ENCODE measurements around the gene GASK1A.

Gene GASK1A

DNA sequence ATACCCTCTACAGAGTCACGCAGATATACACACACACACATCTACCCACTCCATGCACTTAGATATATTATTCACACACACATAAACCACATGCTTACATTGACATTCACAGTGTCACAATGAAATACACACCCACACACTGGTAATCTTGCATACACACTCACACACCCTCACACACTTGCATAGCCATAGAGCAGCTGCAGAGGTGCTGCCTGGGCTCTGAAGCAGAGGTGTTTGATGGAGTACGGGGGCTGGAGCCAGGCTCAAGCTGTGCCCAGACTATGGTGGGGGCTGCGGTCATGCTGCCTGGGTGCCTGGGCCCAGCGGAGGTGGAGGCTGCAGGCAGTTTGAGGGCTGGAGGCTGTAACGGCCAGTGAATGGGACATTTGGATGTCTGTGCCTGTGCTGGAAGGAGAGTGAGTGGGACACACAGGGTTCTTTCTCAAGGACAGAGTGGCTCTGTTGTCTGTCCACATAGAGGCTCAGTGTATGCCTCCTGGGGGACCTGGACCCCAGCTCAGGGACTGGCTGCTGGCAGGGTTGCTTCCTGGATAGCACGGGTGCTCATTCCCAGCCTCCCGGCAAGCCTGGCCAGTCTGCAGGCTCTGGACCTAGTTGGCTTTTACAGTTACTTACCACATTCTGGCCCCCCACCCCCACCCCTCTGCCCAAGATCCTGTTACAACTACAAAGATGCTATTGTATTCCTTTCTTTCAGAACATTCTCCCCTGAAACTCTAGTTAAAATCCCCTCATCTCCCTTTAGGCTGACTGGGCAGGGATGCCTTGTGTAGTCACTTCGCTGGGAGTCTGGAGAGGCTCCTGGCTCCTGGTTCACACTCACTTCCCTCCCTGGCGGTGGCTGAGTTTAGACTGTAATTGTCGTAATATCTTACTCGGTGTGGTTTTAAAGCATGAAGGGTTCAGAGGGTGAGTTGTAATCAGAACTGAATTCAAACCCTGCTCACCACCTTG lies 12.5 kb downstream of the GASK1A start:
- H3K4me1 ChIP-seq: no peaks in the 10 kb centered on the region
- no peak overlapping the region for H3K4me3 ChIP-seq
- no peaks in the 10 kb centered on the region for H3K9me3 ChIP-seq
- in situ Hi-C loops (cut with MboI; ENCODE audit: low sequenced_read_pairs): loop anchor here (25.0 kb wide), 1 partner anchor 521 kb away; no protein-coding TSS in a partner anchor
- H3K27me3 ChIP-seq (ENCODE audit: low read depth): peaks cover 4% of the 10 kb centered on the region; the same call in 1 of the 2 replicates
- no peak for DNase-seq (ENCODE audit: low spot score in 2 of 2)
- no peaks in the 10 kb centered on the region for H3K36me3 ChIP-seq (replicated peaks)

DNA sequence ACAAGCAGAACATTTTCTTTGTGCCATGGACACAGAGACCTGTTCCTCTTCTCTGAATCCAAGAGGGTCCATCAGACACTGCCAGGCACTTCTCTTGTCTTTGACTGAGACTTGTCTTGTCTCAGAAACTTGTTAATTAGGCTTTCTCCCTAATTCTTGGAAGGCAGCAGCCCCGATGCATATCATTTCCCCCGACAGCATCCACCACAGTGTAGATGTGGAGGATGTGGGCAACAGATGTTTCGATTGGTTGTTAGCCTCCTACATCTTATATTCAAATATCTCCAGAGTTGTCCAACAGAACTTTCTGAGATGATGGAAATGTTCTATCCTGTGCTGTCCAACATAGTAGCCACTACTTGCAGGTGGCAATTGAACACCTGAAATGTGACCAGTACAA lies 15.5 kb downstream of the GASK1A start:
- DNase-seq (ENCODE audit: low spot score in 2 of 2): no peak
- Histone ChIP-seq H3K36me3 (replicated peaks) (no peaks in the 10 kb centered on the region), H3K27me3 (ENCODE audit: low read depth) (no peaks in the 10 kb centered on the region), H3K9me3 (no peaks in the 10 kb centered on the region), H3K4me1 (no peaks in the 10 kb centered on the region), H3K4me3 (no peak overlapping the region)
- in situ Hi-C loops (cut with MboI; ENCODE audit: low sequenced_read_pairs): loop anchor here (25.0 kb wide), 1 partner anchor 518 kb away; no protein-coding TSS in a partner anchor

DNA sequence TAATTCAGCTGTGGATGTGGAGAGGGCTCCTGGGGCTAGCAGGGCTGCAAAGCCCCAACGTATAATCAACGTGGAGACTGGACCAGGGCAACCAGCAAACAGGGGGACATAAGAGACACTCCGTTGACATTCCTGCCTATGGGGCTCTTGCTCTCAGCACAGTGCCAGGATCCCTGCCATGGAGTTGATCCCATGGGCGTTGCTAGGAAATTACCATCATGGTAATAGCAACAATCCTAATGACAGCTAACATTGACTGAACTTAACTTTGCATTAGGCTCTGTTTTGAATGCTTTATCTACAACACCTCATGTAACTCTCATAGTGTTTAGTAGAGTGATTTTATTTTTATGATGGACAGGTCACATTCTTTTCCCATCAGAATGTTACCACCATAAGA lies 16.9 kb downstream of the GASK1A start:
- in situ Hi-C loops (cut with MboI; ENCODE audit: low sequenced_read_pairs): loop anchor here (25.0 kb wide), 1 partner anchor 516 kb away; no protein-coding TSS in a partner anchor
- H3K4me3 ChIP-seq: no peak overlapping the region
- no peaks in the 10 kb centered on the region for H3K9me3 ChIP-seq
- H3K4me1 ChIP-seq: no peaks in the 10 kb centered on the region
- no peaks in the 10 kb centered on the region for H3K27me3 ChIP-seq (ENCODE audit: low read depth)
- H3K36me3 ChIP-seq (replicated peaks): no peaks in the 10 kb centered on the region
- no peak for DNase-seq (ENCODE audit: low spot score in 2 of 2)

DNA sequence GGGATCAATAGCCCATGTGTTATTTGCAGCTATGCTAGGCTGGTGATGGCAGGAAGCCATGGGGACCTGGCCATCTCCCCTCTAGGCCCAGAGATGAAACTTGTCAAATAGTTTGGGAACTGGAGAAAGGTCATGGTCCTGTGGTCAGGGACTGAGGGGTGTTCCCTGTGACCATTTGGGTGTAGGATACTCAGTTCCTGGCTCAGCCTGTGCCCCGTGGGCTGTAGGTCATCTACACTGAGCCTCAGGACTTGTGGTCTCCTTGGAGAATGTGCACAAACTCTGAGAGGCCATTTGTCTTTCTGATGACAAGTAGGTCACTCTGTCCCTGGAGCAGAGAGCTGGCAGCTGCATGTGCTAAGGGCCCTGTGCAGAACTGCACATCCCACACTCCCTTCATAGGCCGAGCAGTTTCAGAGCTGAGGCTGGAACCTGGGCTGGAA lies 17.5 kb downstream of the GASK1A start:
- Histone ChIP-seq H3K4me1 (no peaks in the 10 kb centered on the region), H3K4me3 (no peak overlapping the region), H3K27me3 (ENCODE audit: low read depth) (no peaks in the 10 kb centered on the region), H3K36me3 (replicated peaks) (no peaks in the 10 kb centered on the region), H3K9me3 (no peaks in the 10 kb centered on the region)
- in situ Hi-C loops (cut with MboI; ENCODE audit: low sequenced_read_pairs): loop anchor here (25.0 kb wide), 1 partner anchor 516 kb away; no protein-coding TSS in a partner anchor
- DNase-seq (ENCODE audit: low spot score in 2 of 2): no peak

DNA sequence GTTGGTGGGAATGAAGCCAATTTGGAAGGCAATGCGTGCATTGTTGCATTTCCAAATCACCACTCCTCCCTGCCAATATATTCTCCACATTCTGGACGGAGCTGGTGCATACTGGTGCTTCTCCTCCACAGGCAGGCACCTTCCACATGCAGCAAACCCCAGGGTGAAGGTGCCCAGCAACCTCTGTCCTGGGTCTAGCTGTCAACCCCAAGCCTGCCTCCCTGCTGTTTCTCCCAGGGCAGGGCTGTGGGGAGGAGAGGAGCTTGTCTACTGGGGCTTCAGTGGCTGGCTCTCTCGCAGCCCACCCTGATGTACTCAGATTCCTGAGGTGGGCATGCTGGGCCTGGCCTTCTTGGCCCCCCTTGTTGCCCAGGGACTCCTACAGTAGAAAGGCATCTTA lies 20.1 kb downstream of the GASK1A start:
- Histone ChIP-seq H3K27me3 (ENCODE audit: low read depth) (no peaks in the 10 kb centered on the region), H3K4me1 (no peaks in the 10 kb centered on the region), H3K9me3 (no peaks in the 10 kb centered on the region), H3K4me3 (no peak overlapping the region), H3K36me3 (replicated peaks) (no peaks in the 10 kb centered on the region)
- in situ Hi-C loops (cut with MboI; ENCODE audit: low sequenced_read_pairs): loop anchor here (25.0 kb wide), 1 partner anchor 513 kb away; no protein-coding TSS in a partner anchor
- DNase-seq (ENCODE audit: low spot score in 2 of 2): no peak

DNA sequence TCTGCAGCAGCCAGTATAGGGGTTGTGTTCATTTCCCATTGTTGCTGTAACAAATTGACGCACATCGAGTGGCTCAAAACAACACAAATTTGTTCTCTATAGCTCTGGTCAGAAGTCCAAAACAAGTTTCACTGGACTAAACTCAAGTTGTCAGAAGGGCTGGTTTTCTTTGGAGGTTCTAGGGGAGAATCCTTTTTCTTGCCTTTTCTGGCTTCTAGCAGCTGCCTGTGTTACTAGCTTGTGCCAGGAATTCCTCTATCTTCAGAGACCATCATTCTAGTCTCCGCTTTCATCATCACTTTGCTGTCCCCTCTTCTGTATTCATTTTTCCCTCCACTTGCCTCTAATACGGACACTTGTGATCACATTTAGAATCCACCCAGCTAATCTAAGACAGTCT lies 20.5 kb downstream of the GASK1A start:
- Histone ChIP-seq H3K9me3 (no peaks in the 10 kb centered on the region), H3K4me1 (no peaks in the 10 kb centered on the region), H3K4me3 (no peak overlapping the region), H3K36me3 (replicated peaks) (no peaks in the 10 kb centered on the region), H3K27me3 (ENCODE audit: low read depth) (no peaks in the 10 kb centered on the region)
- in situ Hi-C loops (cut with MboI; ENCODE audit: low sequenced_read_pairs): loop anchor here (25.0 kb wide), 1 partner anchor 513 kb away; no protein-coding TSS in a partner anchor
- DNase-seq (ENCODE audit: low spot score in 2 of 2): no peak

DNA sequence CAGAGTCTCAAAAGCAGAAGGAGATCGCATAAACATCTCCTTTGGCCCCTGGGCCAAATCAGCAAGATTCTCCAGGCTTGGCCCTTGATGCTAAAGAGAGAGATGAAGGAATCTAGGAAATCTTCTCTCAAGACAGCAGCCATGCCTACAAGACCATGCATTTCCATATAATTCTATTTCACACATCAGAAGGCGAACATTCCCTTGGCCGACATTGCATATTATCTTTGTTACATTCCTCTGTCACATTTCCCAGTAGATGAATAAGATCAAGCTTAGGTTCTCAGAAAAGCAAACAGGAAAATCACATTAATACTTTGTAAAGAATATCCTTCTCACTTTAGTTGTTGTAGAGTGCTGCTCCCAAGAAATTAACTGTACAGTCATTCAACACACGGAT lies 21.3 kb downstream of the GASK1A start:
- Histone ChIP-seq H3K36me3 (replicated peaks) (no peaks in the 10 kb centered on the region), H3K4me3 (no peak overlapping the region), H3K4me1 (no peaks in the 10 kb centered on the region), H3K9me3 (no peaks in the 10 kb centered on the region), H3K27me3 (ENCODE audit: low read depth) (no peaks in the 10 kb centered on the region)
- no peak for DNase-seq (ENCODE audit: low spot score in 2 of 2)
- in situ Hi-C loops (cut with MboI; ENCODE audit: low sequenced_read_pairs): no loop called here

DNA sequence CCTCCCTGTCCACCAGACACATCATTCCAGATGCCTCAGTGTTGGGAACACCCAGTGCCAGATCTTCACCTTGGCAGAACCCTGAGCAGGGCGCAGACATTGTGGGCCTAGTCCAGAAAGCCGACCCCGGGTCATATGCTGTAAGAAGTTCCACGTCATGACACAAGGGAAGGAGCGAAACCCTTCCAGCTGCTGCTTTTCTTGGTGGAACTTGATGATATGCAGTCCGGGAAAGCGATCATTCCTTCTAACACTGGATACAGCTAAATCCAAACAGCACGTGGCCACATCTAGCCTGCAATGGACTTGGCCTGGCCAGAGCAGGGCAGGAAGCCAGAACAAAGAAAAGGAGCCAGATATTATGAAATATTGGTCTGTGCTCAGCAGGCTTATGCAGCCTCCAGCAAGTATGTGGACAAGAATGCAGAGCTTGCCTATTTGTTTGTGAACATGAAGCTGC lies 22.0 kb downstream of the GASK1A start:
- no peak overlapping the region for H3K4me3 ChIP-seq
- no peaks in the 10 kb centered on the region for H3K9me3 ChIP-seq
- in situ Hi-C loops (cut with MboI; ENCODE audit: low sequenced_read_pairs): no loop called here
- 0 out of 2 replicates have a peak, but pooled peaks cover 4% of the 10 kb centered on the region for H3K27me3 ChIP-seq (ENCODE audit: low read depth)
- H3K36me3 ChIP-seq (replicated peaks): no peaks in the 10 kb centered on the region
- DNase-seq (ENCODE audit: low spot score in 2 of 2): no peak
- no peaks in the 10 kb centered on the region for H3K4me1 ChIP-seq

DNA sequence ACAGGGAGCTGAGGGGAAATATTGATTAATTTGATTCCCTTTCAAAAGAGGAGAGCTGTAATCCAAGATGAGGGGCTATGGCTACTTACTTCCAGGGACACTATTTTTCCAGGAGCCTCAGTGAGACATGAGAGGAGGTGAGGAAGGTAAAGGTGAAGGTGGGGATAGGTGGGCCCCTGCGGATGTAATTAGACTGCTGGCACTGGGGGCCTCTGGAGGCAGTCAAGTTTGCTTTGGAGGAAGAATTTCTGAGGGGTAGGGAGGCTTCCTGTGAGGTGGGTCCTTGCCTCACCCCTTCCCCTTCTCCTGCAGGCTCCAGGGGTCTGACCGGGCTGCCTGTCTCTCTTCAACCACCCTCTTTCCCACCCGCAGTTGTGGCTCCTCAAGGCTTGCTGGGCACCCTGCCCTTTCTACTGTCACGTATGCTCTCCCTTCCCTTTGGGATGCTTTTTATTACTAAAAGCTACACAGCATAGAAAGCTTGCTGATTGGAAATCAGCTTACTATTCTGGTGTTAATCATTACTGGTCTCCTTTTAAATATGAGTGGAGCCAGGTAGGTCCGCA lies 22.5 kb downstream of the GASK1A start:
- H3K4me3 ChIP-seq: no peak overlapping the region
- DNase-seq (ENCODE audit: low spot score in 2 of 2): no peak
- no peaks in the 10 kb centered on the region for H3K4me1 ChIP-seq
- H3K36me3 ChIP-seq (replicated peaks): no peaks in the 10 kb centered on the region
- H3K27me3 ChIP-seq (ENCODE audit: low read depth): 0 out of 2 replicates have a peak, but pooled peaks cover 4% of the 10 kb centered on the region
- no peaks in the 10 kb centered on the region for H3K9me3 ChIP-seq
- in situ Hi-C loops (cut with MboI; ENCODE audit: low sequenced_read_pairs): no loop called here

DNA sequence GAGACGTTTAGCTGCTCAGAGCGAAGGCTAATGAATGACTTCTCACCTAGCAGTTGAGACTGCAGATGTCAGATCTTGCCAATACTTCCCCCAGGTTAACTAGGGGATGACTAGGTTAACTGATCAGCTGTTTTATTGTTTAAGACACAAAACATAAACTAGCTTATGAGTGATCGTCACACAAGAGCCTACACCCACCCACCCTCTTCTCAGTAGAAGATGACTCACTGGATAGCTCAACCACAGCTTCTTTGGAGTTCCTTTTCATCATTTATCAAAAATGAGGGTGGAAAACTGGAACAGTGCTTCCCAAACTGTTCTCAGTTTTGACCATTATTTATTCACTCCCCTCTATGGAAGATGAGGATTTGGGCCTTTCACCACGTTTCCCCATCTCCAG lies 25.2 kb downstream of the GASK1A start:
- in situ Hi-C loops (cut with MboI; ENCODE audit: low sequenced_read_pairs): no loop called here
- H3K36me3 ChIP-seq (replicated peaks): no peaks in the 10 kb centered on the region
- no peak overlapping the region for H3K4me3 ChIP-seq
- H3K9me3 ChIP-seq: no peaks in the 10 kb centered on the region
- 0 out of 2 replicates have a peak, but pooled peaks cover 4% of the 10 kb centered on the region for H3K27me3 ChIP-seq (ENCODE audit: low read depth)
- H3K4me1 ChIP-seq: no peaks in the 10 kb centered on the region
- DNase-seq (ENCODE audit: low spot score in 2 of 2): no peak

DNA sequence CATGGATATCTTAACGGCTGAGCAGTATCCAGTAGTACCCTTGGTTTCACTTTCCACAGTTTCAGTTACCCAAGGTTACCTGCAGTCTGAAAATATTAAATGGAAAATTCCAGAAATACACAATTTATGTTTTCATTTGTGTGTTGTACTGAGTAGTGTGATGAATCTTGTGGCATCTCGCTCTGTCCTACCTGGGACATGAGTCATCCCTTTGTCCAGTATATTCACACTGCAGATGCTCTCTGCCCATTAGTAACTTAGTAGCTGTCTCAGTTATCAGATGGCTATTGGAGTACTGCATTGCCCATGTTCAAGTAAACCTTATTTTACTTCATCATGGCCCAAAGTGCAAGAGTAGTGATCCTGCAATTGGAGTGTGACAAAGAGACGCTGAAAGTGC lies 26.1 kb downstream of the GASK1A start:
- in situ Hi-C loops (cut with MboI; ENCODE audit: low sequenced_read_pairs): no loop called here
- Histone ChIP-seq H3K4me1 (no peaks in the 10 kb centered on the region), H3K9me3 (no peaks in the 10 kb centered on the region), H3K4me3 (no peak overlapping the region), H3K36me3 (replicated peaks) (no peaks in the 10 kb centered on the region), H3K27me3 (ENCODE audit: low read depth) (0 out of 2 replicates have a peak, but pooled peaks cover 4% of the 10 kb centered on the region)
- no peak for DNase-seq (ENCODE audit: low spot score in 2 of 2)

DNA sequence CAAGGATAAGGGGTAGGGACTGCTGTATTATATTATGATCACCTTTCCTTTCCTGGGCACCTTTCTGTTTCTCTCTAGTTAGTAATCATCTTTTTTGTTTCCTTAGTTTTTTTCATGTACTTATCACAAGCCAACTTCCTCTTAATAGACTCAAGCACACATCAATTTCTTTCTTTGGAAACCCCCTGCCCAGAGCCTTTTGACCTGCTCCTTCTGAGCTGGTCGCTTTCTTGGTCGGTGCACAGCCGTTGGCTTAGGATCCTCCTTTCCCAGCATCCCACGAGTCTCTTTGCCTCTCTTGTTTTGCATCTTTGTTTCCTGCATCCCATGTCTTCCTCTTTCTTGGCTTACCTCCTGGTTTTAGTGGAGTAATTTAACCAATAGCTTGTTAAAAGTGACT lies 26.9 kb downstream of the GASK1A start:
- DNase-seq (ENCODE audit: low spot score in 2 of 2): no peak
- in situ Hi-C loops (cut with MboI; ENCODE audit: low sequenced_read_pairs): no loop called here
- Histone ChIP-seq H3K36me3 (replicated peaks) (no peaks in the 10 kb centered on the region), H3K9me3 (no peaks in the 10 kb centered on the region), H3K4me1 (no peaks in the 10 kb centered on the region), H3K27me3 (ENCODE audit: low read depth) (0 out of 2 replicates have a peak, but pooled peaks cover 4% of the 10 kb centered on the region), H3K4me3 (no peak overlapping the region)

DNA sequence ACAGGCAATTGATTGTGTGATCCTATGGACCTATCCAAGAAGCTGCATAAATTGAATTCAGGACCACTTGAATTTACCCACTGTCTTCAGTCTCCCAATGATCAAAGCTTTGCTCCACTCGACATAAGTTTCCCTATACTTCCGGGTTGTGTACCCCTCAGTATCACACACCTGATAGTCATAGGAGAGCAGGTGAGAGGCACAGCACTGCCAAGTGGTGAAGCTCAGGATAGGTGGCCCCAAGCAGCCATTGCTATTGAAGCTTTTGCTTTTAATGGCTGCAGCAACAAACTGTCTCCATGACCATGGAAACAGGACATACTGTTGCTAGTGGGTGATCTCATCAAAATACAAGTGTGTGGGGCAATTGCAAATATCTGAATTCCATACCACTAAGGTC lies 27.7 kb downstream of the GASK1A start:
- no peak for DNase-seq (ENCODE audit: low spot score in 2 of 2)
- Histone ChIP-seq H3K4me1 (no peaks in the 10 kb centered on the region), H3K36me3 (replicated peaks) (no peaks in the 10 kb centered on the region), H3K4me3 (no peak overlapping the region), H3K27me3 (ENCODE audit: low read depth) (0 out of 2 replicates have a peak, but pooled peaks cover 4% of the 10 kb centered on the region), H3K9me3 (no peaks in the 10 kb centered on the region)
- in situ Hi-C loops (cut with MboI; ENCODE audit: low sequenced_read_pairs): no loop called here

DNA sequence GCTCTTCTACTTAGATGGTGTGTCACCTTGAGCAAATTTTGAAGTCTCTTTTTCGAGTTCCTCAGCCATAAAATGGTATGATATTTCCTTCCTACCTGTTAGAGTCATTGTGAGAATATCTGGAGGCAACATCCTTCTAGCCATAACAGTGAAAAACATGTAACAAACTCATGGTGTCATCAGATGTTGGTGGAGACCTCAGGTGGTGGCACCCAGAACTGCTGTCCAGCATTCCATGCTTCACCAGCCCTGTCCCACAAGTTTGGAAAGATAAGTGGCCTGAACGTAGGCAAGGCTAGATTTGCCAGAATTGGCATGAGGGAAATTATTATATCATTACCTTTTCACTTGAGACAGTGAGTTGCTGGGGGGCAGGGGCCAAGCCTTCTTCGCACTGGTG lies 30.4 kb downstream of the GASK1A start:
- in situ Hi-C loops (cut with MboI; ENCODE audit: low sequenced_read_pairs): no loop called here

More for the DNA sequence above, 30.4 kb downstream of the GASK1A start:
- no peak for DNase-seq (ENCODE audit: low spot score in 2 of 2)
- no peaks in the 10 kb centered on the region for H3K36me3 ChIP-seq (replicated peaks)
- H3K9me3 ChIP-seq: no peaks in the 10 kb centered on the region
- H3K4me1 ChIP-seq: no peaks in the 10 kb centered on the region
- no peak overlapping the region for H3K4me3 ChIP-seq
- 0 out of 2 replicates have a peak, but pooled peaks cover 4% of the 10 kb centered on the region for H3K27me3 ChIP-seq (ENCODE audit: low read depth)

Measured in HAP-1 (cell line).